Activated CD4-positive, alpha-beta T cell treated with anti-CD3 and anti-CD28 coated beads for 48 hours (primary cell): Measurements from ENCODE around the gene DOCK6.

Experiments
- DNase-seq: peaks from one replicate; pipeline ENCODE4 v3.0.0-alpha.2; 2020

DOCK6 gene

GRCh38 chr19:11243798-11244169 is 18.5 kb downstream of the DOCK6 start:
- DNase-seq: no peak

- DNase-seq: peak; percentile 94
These were observed 19.2 kb downstream of the DOCK6 start for GRCh38 chr19:11242864-11243797.

- no peak for DNase-seq
These were observed 20.3 kb downstream of the DOCK6 start for GRCh38 chr19:11242025-11242424.

GRCh38 chr19:11240008-11240444 is 22.3 kb downstream of the DOCK6 start:
- no peak for DNase-seq

- DNase-seq: no peak
These were observed 22.8 kb downstream of the DOCK6 start, which contains the start of gene ANGPTL8 for GRCh38 chr19:11239377-11240000. Gene ANGPTL8 (plus strand): TSS chr19:11239619. CDS start chr19:11239638, 19 bp downstream.

GRCh38 chr19:11238781-11239376 is 23.4 kb downstream of the DOCK6 start:
- DNase-seq: no peak

GRCh38 chr19:11238041-11238440 is 24.3 kb downstream of the DOCK6 start:
- no peak for DNase-seq

GRCh38 chr19:11237321-11237720 is 25.0 kb downstream of the DOCK6 start:
- DNase-seq: no peak

- DNase-seq: no peak
These were observed 25.7 kb downstream of the DOCK6 start for GRCh38 chr19:11236324-11237301.

- DNase-seq: no peak
These were observed 27.7 kb downstream of the DOCK6 start for GRCh38 chr19:11234486-11235075.

- no peak for DNase-seq
These were observed 29.3 kb downstream of the DOCK6 start for GRCh38 chr19:11233073-11233472.

GRCh38 chr19:11232555-11232954 is 29.8 kb downstream of the DOCK6 start:
- no peak for DNase-seq

GRCh38 chr19:11230621-11231386 is 31.5 kb downstream of the DOCK6 start:
- DNase-seq: no peak

- DNase-seq: peak; percentile 54
These were observed 35.0 kb downstream of the DOCK6 start for GRCh38 chr19:11227195-11227886.

- no peak for DNase-seq
These were observed 35.6 kb downstream of the DOCK6 start for GRCh38 chr19:11226716-11227166.

- DNase-seq: no peak
These were observed 36.5 kb downstream of the DOCK6 start for GRCh38 chr19:11225815-11226214.

- no peak for DNase-seq
These were observed 37.2 kb downstream of the DOCK6 start for GRCh38 chr19:11225172-11225571.

GRCh38 chr19:11224429-11224828 is 37.9 kb downstream of the DOCK6 start:
- DNase-seq: no peak

GRCh38 chr19:11223200-11223599 is 39.1 kb downstream of the DOCK6 start:
- DNase-seq: no peak

GRCh38 chr19:11221082-11221598 is 41.2 kb downstream of the DOCK6 start:
- DNase-seq: no peak
